Measurements from ENCODE around the gene GNG3.
A peak's percentile ranks its signal among the peaks of the same experiment; 100 is the strongest.

GNG3 gene

GRCh38 chr11:62676698-62677097 lies 30.8 kb upstream of the GNG3 start:
- no peak for DNase-seq
- WGBS = 78% methylated on average over 6 of the region's 6 CpGs
- Histone ChIP-seq H3K36me3 (ENCODE audit: control insufficient read depth in 1 of 2, insufficient read depth in 2 of 2, low read depth in 1 of 2, low read length in 2 of 2) (peaks cover 16 to 37% of the 10 kb centered on the region in 2 experiments), H3K9me3 (ENCODE audit: control insufficient read depth, low read length) (no peaks in the 10 kb centered on the region), H2AFZ (ENCODE audit: low read depth, low read length) (no peak overlapping the region), H3K14ac (ENCODE audit: low read length in 2 of 2) (no peak overlapping the region), H2BK5ac (ENCODE audit: low read depth, low read length, poor library complexity, severe bottlenecking) (no peak overlapping the region), H4K91ac (ENCODE audit: low read length) (no peak overlapping the region), H3K79me1 (replicated peaks; ENCODE audit: low read length, poor library complexity, severe bottlenecking) (peaks cover 8% of the 10 kb centered on the region), H2AK5ac (ENCODE audit: low read length, severe bottlenecking) (no peak overlapping the region), H2BK120ac (ENCODE audit: low read depth, low read length) (no peak overlapping the region), H3K27me3 (ENCODE audit: control insufficient read depth in 1 of 2, insufficient read depth in 1 of 2, low read length in 2 of 2) (no peaks in the 10 kb centered on the region), H3K4me1 (ENCODE audit: control insufficient read depth, insufficient read depth, low read depth, low read length) (peaks cover 15% of the 10 kb centered on the region), H4K8ac (ENCODE audit: low read length) (no peak overlapping the region), H3K4me2 (ENCODE audit: low read length, poor library complexity, severe bottlenecking) (no peak overlapping the region), H3K9ac (ENCODE audit: low read length) (peak overlapping the region; percentile 98), H2BK12ac (ENCODE audit: low read length in 2 of 2) (no peak overlapping the region), H3K23ac (ENCODE audit: low read length in 2 of 2) (no peak overlapping the region), H3K27ac (ENCODE audit: low read length, poor library complexity, severe bottlenecking) (no peak overlapping the region), H3K4ac (ENCODE audit: low read depth in 1 of 2, low read length in 2 of 2) (no peak overlapping the region), H3K4me3 (ENCODE audit: insufficient read depth in 1 of 2, low read depth in 1 of 2, low read length in 2 of 2) (no peak overlapping the region), H2BK15ac (ENCODE audit: low read depth, poor library complexity, severe bottlenecking) (no peak overlapping the region), H3K18ac (ENCODE audit: low read depth in 1 of 2, low read length in 2 of 2) (no peak overlapping the region)

GRCh38 chr11:62677156-62677555 lies 30.3 kb upstream of the GNG3 start:
- H3K4ac ChIP-seq (ENCODE audit: low read depth in 1 of 2, low read length in 2 of 2) = no peak overlapping the region
- H2BK5ac ChIP-seq (ENCODE audit: low read depth, low read length, poor library complexity, severe bottlenecking) = no peak overlapping the region
- no peak overlapping the region for H3K18ac ChIP-seq (ENCODE audit: low read depth in 1 of 2, low read length in 2 of 2)
- H4K8ac ChIP-seq (ENCODE audit: low read length) = no peak overlapping the region
- no peak overlapping the region for H3K4me2 ChIP-seq (ENCODE audit: low read length, poor library complexity, severe bottlenecking)
- H3K4me1 ChIP-seq (ENCODE audit: control insufficient read depth, insufficient read depth, low read depth, low read length) = peaks cover 15% of the 10 kb centered on the region
- H2BK120ac ChIP-seq (ENCODE audit: low read depth, low read length) = no peak overlapping the region
- no peaks in the 10 kb centered on the region for H3K9me3 ChIP-seq (ENCODE audit: control insufficient read depth, low read length)
- H2AFZ ChIP-seq (ENCODE audit: low read depth, low read length) = no peak overlapping the region
- no peak for DNase-seq
- no peak overlapping the region for H2BK15ac ChIP-seq (ENCODE audit: low read depth, poor library complexity, severe bottlenecking)
- no peak overlapping the region for H4K91ac ChIP-seq (ENCODE audit: low read length)
- peak overlapping the region; percentile 98 for H3K9ac ChIP-seq (ENCODE audit: low read length)
- peaks cover 16 to 37% of the 10 kb centered on the region in 2 experiments for H3K36me3 ChIP-seq (ENCODE audit: control insufficient read depth in 1 of 2, insufficient read depth in 2 of 2, low read depth in 1 of 2, low read length in 2 of 2)
- H3K27me3 ChIP-seq (ENCODE audit: control insufficient read depth in 1 of 2, insufficient read depth in 1 of 2, low read length in 2 of 2) = no peaks in the 10 kb centered on the region
- H3K14ac ChIP-seq (ENCODE audit: low read length in 2 of 2) = no peak overlapping the region
- peaks cover 8% of the 10 kb centered on the region for H3K79me1 ChIP-seq (replicated peaks; ENCODE audit: low read length, poor library complexity, severe bottlenecking)
- H2AK5ac ChIP-seq (ENCODE audit: low read length, severe bottlenecking) = no peak overlapping the region
- H3K23ac ChIP-seq (ENCODE audit: low read length in 2 of 2) = no peak overlapping the region
- H3K27ac ChIP-seq (ENCODE audit: low read length, poor library complexity, severe bottlenecking) = no peak overlapping the region
- H3K4me3 ChIP-seq (ENCODE audit: insufficient read depth in 1 of 2, low read depth in 1 of 2, low read length in 2 of 2) = peak overlapping the region in 1 of 2 experiments; percentile 98
- 89% methylated on average over 6 of the region's 6 CpGs for WGBS
- no peak overlapping the region for H2BK12ac ChIP-seq (ENCODE audit: low read length in 2 of 2)

GRCh38 chr11:62677714-62678113 lies 29.8 kb upstream of the GNG3 start:
- Histone ChIP-seq H2BK12ac (ENCODE audit: low read length in 2 of 2) (no peak overlapping the region), H3K23ac (ENCODE audit: low read length in 2 of 2) (no peak overlapping the region), H3K18ac (ENCODE audit: low read depth in 1 of 2, low read length in 2 of 2) (no peak overlapping the region), H3K27ac (ENCODE audit: low read length, poor library complexity, severe bottlenecking) (no peak overlapping the region), H3K14ac (ENCODE audit: low read length in 2 of 2) (no peak overlapping the region), H2BK15ac (ENCODE audit: low read depth, poor library complexity, severe bottlenecking) (no peak overlapping the region), H3K9ac (ENCODE audit: low read length) (peak overlapping the region; percentile 98), H3K79me1 (replicated peaks; ENCODE audit: low read length, poor library complexity, severe bottlenecking) (peaks cover 9% of the 10 kb centered on the region), H2BK5ac (ENCODE audit: low read depth, low read length, poor library complexity, severe bottlenecking) (no peak overlapping the region), H3K4me1 (ENCODE audit: control insufficient read depth, insufficient read depth, low read depth, low read length) (peaks cover 11% of the 10 kb centered on the region), H3K4me3 (ENCODE audit: insufficient read depth in 1 of 2, low read depth in 1 of 2, low read length in 2 of 2) (peak overlapping the region in 1 of 2 experiments; percentile 98), H3K36me3 (ENCODE audit: control insufficient read depth in 1 of 2, insufficient read depth in 2 of 2, low read depth in 1 of 2, low read length in 2 of 2) (peaks cover 16 to 37% of the 10 kb centered on the region in 2 experiments), H4K91ac (ENCODE audit: low read length) (no peak overlapping the region), H3K9me3 (ENCODE audit: control insufficient read depth, low read length) (no peaks in the 10 kb centered on the region), H3K27me3 (ENCODE audit: control insufficient read depth in 1 of 2, insufficient read depth in 1 of 2, low read length in 2 of 2) (no peaks in the 10 kb centered on the region), H3K4me2 (ENCODE audit: low read length, poor library complexity, severe bottlenecking) (peak overlapping the region; percentile 69), H2AFZ (ENCODE audit: low read depth, low read length) (no peak overlapping the region), H2BK120ac (ENCODE audit: low read depth, low read length) (no peak overlapping the region), H4K8ac (ENCODE audit: low read length) (no peak overlapping the region), H3K4ac (ENCODE audit: low read depth in 1 of 2, low read length in 2 of 2) (no peak overlapping the region), H2AK5ac (ENCODE audit: low read length, severe bottlenecking) (no peak overlapping the region)
- WGBS = 91% methylated on average over 15 of the region's 15 CpGs
- DNase-seq = no peak

GRCh38 chr11:62678433-62678769 lies 29.1 kb upstream of the GNG3 start:
- Histone ChIP-seq H3K9me3 (ENCODE audit: control insufficient read depth, low read length) (no peaks in the 10 kb centered on the region), H3K4me1 (ENCODE audit: control insufficient read depth, insufficient read depth, low read depth, low read length) (peaks cover 9% of the 10 kb centered on the region), H3K4me3 (ENCODE audit: insufficient read depth in 1 of 2, low read depth in 1 of 2, low read length in 2 of 2) (peak overlapping the region; percentile 98), H3K36me3 (ENCODE audit: control insufficient read depth in 1 of 2, insufficient read depth in 2 of 2, low read depth in 1 of 2, low read length in 2 of 2) (peaks cover 16 to 37% of the 10 kb centered on the region in 2 experiments), H3K9ac (ENCODE audit: low read length) (peak overlapping the region; percentile 98), H2BK120ac (ENCODE audit: low read depth, low read length) (no peak overlapping the region), H3K4ac (ENCODE audit: low read depth in 1 of 2, low read length in 2 of 2) (peak overlapping the region; percentile 76 to 90), H3K4me2 (ENCODE audit: low read length, poor library complexity, severe bottlenecking) (peak overlapping the region; percentile 69), H3K79me1 (replicated peaks; ENCODE audit: low read length, poor library complexity, severe bottlenecking) (peaks cover 9% of the 10 kb centered on the region), H3K14ac (ENCODE audit: low read length in 2 of 2) (peak overlapping the region in 1 of 2 experiments; percentile 83), H3K27me3 (ENCODE audit: control insufficient read depth in 1 of 2, insufficient read depth in 1 of 2, low read length in 2 of 2) (no peaks in the 10 kb centered on the region), H4K91ac (ENCODE audit: low read length) (peak overlapping the region; percentile 79), H2AK5ac (ENCODE audit: low read length, severe bottlenecking) (no peak overlapping the region), H3K18ac (ENCODE audit: low read depth in 1 of 2, low read length in 2 of 2) (peak overlapping the region; percentile 61 to 72), H2BK5ac (ENCODE audit: low read depth, low read length, poor library complexity, severe bottlenecking) (no peak overlapping the region), H4K8ac (ENCODE audit: low read length) (peak overlapping the region; percentile 91), H3K23ac (ENCODE audit: low read length in 2 of 2) (no peak overlapping the region), H3K27ac (ENCODE audit: low read length, poor library complexity, severe bottlenecking) (no peak overlapping the region), H2AFZ (ENCODE audit: low read depth, low read length) (peak overlapping the region; percentile 80), H2BK12ac (ENCODE audit: low read length in 2 of 2) (peak overlapping the region in 1 of 2 experiments; percentile 43), H2BK15ac (ENCODE audit: low read depth, poor library complexity, severe bottlenecking) (peak overlapping the region; percentile 44)
- DNase-seq = no peak
- WGBS = 4% methylated on average over 10 of the region's 16 CpGs
